Activated CD8-positive, alpha-beta T cell treated with anti-CD3 and anti-CD28 coated beads for 36 hours (primary cell): ENCODE data around the gene CREB3. TPM values are rescaled to one million over a fixed set of nuclear protein-coding genes. Genes with fewer than 3 reads are reported as not detected.

Source experiments
- ATAC-seq: fragments of 200-7000 bp; cut with Tn5 transposase; one replicate; pipeline ENCODE4 v1.10.0; 2021; ENCODE audit warnings: mild to moderate bottlenecking, moderate library complexity
- CTCF ChIA-PET: fragments of 350-600 bp; sonication (Branson Sonifier 250); formaldehyde crosslinking; loops from one replicate; lab custom pipeline; 2021; ENCODE audit warnings: antibody characterized with exemption; lab: Charles Lee
- POLR2A ChIA-PET: fragments of 350-600 bp; sonication (Branson Sonifier 250); formaldehyde crosslinking; loops from one replicate; lab custom pipeline; 2021; ENCODE audit warnings: antibody characterized with exemption; lab: Charles Lee
- DNase-seq: peaks from one replicate; pipeline ENCODE4 v3.0.0-alpha.2; 2020
- H3K27ac Mint-ChIP-seq: one replicate; pipeline ENCODE4 v1.8.0; 2021; ENCODE audit warnings: mild to moderate bottlenecking, mixed read lengths
- H3K27me3 Mint-ChIP-seq: one replicate; pipeline ENCODE4 v1.8.0; 2021; ENCODE audit warnings: mixed read lengths
- H3K36me3 Mint-ChIP-seq: one replicate; pipeline ENCODE4 v1.8.0; 2021; ENCODE audit warnings: low read depth, mixed read lengths
- H3K4me1 Mint-ChIP-seq: one replicate; pipeline ENCODE4 v1.8.0; 2021; ENCODE audit warnings: low read depth, mixed read lengths
- H3K4me3 Mint-ChIP-seq: one replicate; pipeline ENCODE4 v1.8.0; 2021; ENCODE audit warnings: mild to moderate bottlenecking, moderate library complexity, mixed read lengths
- H3K9me3 Mint-ChIP-seq: one replicate; pipeline ENCODE4 v1.8.0; 2021; ENCODE audit warnings: mixed read lengths
- CTCF ChIP-seq: fragments of 200-600 bp; IDR thresholded peaks from one replicate; pipeline ENCODE4 v1.8.0; 2022; ENCODE audit warnings: antibody characterized with exemption, mild to moderate bottlenecking
- intact Hi-C: fragments of 100-400 bp; cut with micrococcal nuclease; formaldehyde crosslinking; loops from one replicate; pipeline ENCODE4 v1.10.0; 2022
- total RNA-seq, 2 experiments: library from RNA; stranded (reverse); gene quantifications; one replicate each; pipeline ENCODE4 v1.2.3, GENCODE V29; 2021

The CREB3 gene
- total RNA-seq, 2 experiments from 2014 or later, result 22.3 to 22.4 TPM

- ChIA-PET POLR2A (interaction anchor here (1.1 kb wide), 1 partner anchor 22 kb away, joined by 4 read pairs; no protein-coding TSS in a partner anchor), CTCF (interaction anchor here (1.9 to 15.2 kb wide), 2 partner anchors 9 to 23 kb away, joined by 4 to 121 read pairs; no protein-coding TSS in a partner anchor)
- Mint-ChIP-seq H3K4me1 (no peaks in the 10 kb centered on the region), H3K36me3 (peaks cover 55% of the 10 kb centered on the region), H3K27ac (no peak overlapping the region), H3K27me3 (no peaks in the 10 kb centered on the region), H3K9me3 (no peaks in the 10 kb centered on the region), H3K4me3 (no peak overlapping the region)
- no peak for DNase-seq
- TF ChIP-seq CTCF, result no peak
- intact Hi-C loops, result no loop called here
- ATAC-seq, result no peak
These were observed 13.6 kb upstream of the CREB3 start for GRCh38 chr9:35718721-35719511.

DNA sequence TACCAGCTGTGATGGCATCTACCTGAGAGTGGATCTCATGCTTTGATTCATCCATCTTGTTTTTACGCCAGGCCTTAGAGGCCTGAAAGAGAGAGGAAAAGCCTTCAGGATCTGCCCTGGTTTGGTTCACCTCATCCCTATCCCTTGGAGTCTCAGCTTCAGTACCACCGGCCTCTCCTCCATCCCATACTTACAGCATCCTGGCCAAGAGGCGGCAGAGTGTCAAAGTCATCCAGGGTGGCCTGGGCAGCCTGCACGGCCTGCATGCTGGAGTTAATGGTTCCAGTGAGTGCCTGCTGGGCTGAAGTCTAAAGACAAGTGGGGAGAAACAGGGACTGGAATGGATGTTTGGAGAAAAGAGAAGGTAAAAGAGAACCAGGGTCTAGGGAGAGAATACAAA is 12.9 kb upstream of the CREB3 start:
- Mint-ChIP-seq H3K36me3 (peaks cover 55% of the 10 kb centered on the region), H3K27ac (no peak overlapping the region), H3K4me1 (no peaks in the 10 kb centered on the region), H3K4me3 (no peak overlapping the region), H3K9me3 (no peaks in the 10 kb centered on the region), H3K27me3 (no peaks in the 10 kb centered on the region)
- intact Hi-C loops, result no loop called here
- no peak for ATAC-seq
- ChIA-PET CTCF (interaction anchor here (1.9 to 14.0 kb wide), 2 partner anchors 9 to 26 kb away, joined by 4 to 170 read pairs; partner anchors contain the start of gene TPM2), POLR2A (interaction anchor here (1.1 kb wide), 1 partner anchor 23 kb away, joined by 4 read pairs; no protein-coding TSS in a partner anchor)
- TF ChIP-seq CTCF, result no peak
- DNase-seq, result no peak

DNA sequence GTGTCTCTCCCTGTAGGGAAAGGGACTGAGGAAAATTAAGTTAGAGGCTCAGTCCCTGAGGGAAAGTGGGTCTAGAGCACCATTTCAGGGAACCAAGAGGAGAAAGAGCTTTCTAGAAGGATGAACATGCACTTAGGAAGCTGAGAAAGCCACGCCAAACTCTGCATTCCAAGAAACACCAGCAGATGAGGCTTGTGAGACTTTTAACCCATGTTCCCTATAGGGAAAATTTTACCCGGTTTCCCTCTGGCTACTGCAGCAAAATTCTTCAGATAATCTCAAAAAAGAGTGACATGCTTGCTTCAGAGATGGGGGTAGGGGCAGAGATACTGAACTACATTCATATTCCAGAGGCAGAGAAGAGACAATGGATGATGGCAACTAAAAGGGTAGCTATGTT is 9.0 kb upstream of the CREB3 start:
- intact Hi-C loops, result no loop called here
- ChIA-PET CTCF (interaction anchor here (2.1 to 14.0 kb wide), 2 partner anchors 30 to 65 kb away, joined by 5 to 170 read pairs; partner anchors contain the start of genes CCDC107, RMRP and TPM2), POLR2A (no interaction called here)
- TF ChIP-seq CTCF, result no peak
- Mint-ChIP-seq H3K4me3 (no peak overlapping the region), H3K36me3 (peaks cover 40% of the 10 kb centered on the region), H3K9me3 (no peaks in the 10 kb centered on the region), H3K4me1 (peaks cover 4% of the 10 kb centered on the region), H3K27ac (no peak overlapping the region), H3K27me3 (no peaks in the 10 kb centered on the region)
- DNase-seq, result no peak
- ATAC-seq, result no peak

DNA sequence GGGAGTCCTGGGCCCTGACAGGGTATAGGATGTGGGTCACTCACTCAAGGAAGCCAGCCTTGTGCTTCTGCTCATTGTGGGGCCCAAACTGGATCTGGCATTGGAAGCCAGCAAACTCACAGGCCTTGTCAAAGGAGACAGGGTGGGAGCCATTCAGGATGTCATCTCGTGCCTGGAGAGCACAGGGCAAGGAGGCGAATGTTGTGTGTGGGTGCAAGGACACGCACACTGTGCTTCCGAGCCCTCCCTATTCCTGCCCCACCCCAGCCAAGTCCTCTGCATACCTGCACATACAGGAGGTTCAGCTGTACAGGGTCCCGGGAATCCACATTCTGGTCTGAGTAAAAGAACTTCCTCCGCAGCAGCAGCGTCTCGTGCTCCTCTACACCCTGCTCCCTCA is 8.6 kb upstream of the CREB3 start:
- Mint-ChIP-seq H3K4me3 (no peak overlapping the region), H3K9me3 (no peaks in the 10 kb centered on the region), H3K27ac (no peak overlapping the region), H3K27me3 (no peaks in the 10 kb centered on the region), H3K36me3 (peaks cover 39% of the 10 kb centered on the region), H3K4me1 (peaks cover 4% of the 10 kb centered on the region)
- intact Hi-C loops, result no loop called here
- ChIA-PET POLR2A (no interaction called here), CTCF (interaction anchor here (2.1 to 14.0 kb wide), 2 partner anchors 31 to 66 kb away, joined by 5 to 170 read pairs; partner anchors contain the start of genes CCDC107, RMRP and TPM2)
- TF ChIP-seq CTCF, result no peak
- ATAC-seq (no peak), DNase-seq (no peak)

DNA sequence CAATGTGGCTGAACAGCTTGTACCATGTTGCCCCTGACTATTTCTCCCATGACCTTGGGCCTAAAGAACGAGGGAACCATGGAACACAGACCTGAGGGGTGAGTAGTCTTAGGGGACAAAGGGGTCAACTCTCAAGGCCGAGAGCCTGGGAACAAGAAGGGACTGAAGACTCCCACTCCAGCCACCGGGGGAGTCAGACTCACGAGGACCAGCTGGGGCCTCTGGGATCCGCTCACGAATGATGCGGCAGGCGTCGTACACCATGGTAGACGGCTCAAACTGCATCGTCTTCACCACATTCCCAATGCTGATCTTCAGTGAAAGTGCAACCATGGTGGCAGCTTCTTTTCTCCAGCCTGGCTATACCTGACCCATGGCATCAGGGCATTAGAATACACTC is 7.1 kb upstream of the CREB3 start:
- no peak for TF ChIP-seq CTCF
- ATAC-seq, result no peak
- DNase-seq, result no peak
- H3K27ac Mint-ChIP-seq, result no peak overlapping the region
- ChIA-PET CTCF (interaction anchor here (0.5 to 14.0 kb wide), 4 partner anchors 32 to 229 kb away, joined by 3 to 170 read pairs (median 4); partner anchors contain the start of genes CCDC107, RMRP and TPM2), POLR2A (no interaction called here)
- peaks cover 4% of the 10 kb centered on the region for H3K4me1 Mint-ChIP-seq
- intact Hi-C loops, result loop anchor here (5.0 kb wide), 1 partner anchor 68 kb away; the partner anchor contains the start of genes CCDC107 and RMRP
- no peak overlapping the region for H3K4me3 Mint-ChIP-seq
- H3K36me3 Mint-ChIP-seq, result peaks cover 35% of the 10 kb centered on the region
- H3K9me3 Mint-ChIP-seq, result no peaks in the 10 kb centered on the region
- H3K27me3 Mint-ChIP-seq, result no peaks in the 10 kb centered on the region
